SW480 (cell line): ENCODE data around the gene KPTN.
A peak's percentile ranks its signal among the peaks of the same experiment; 100 is the strongest.

ENCODE experiments used
- DNase-seq: peaks from one replicate; pipeline ENCODE4 v3.0.0-alpha.2; 2016; ENCODE audit warnings: low spot score

The KPTN gene

DNA sequence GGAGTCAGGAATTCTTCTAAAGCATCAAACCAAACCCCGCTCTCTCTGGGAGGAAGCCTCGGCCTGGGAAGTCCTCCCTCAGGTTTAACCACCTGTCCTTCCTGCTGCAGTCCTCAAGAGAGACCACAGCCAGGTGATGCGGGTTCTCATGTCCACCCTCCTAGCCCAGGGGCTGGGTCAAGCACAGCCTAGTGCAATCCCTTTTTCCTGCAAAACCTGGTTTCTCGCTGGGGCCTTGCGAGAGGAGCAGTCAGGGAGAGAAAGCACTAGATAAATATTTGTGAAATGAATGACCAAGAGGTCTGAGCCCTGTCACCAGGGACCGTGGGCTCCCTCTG is 14.7 kb downstream of the KPTN start:
- DNase-seq, result no peak

GRCh38 chr19:47467914-47468313 is 16.1 kb downstream of the KPTN start:
- DNase-seq, result no peak

DNA sequence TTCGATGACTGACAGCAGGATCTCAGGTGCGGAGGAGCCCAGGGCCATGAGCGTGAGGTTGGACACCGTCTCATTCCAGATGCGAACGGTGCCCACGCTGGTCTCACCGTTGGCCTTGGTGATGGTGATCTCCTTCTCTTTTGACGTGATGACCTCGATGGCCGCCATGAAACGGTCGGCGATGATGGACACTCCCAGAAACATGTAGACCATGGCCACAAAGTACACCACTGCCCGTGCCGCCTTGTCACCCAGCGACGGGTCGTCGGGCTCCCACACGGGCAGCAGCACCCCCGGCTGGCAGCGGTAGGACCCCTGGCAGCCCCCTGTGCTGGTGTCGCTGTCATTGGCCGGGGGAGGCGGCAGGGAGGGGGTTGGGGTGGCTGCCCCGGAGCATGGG is 18.1 kb downstream of the KPTN start:
- no peak for DNase-seq

DNA sequence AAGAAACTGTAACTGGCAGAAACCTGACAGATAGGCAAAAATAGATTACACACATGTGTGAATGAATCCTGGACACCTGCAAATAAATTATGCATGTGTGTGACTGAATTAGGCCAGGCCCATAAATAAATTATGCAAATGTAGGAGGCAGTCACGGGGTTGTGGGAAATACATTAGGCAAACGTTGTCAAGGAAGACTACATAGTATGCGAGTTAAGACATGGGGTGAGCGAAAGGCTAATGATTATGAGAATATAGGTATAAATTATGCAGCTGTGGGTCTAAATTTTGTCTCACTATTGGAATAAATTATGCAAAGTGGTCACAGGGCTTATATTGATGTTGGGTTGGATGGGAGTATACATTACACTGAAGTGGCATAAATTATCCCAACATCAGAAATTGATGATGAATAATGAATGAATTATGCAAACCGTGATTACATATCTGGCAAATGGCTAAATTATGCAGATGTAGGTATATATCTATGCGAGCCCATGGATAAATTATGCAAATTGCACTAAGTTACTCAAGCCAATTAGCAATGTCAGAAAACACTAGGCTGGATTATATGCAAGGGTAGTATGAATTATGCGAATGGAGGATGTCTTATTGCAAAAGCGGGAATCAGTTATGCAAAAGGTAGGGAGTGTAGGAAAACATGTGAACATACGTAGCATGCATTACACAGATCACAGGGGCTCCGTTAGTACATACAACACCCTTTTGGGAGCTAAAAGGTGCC is 19.2 kb downstream of the KPTN start:
- DNase-seq, result no peak

GRCh38 chr19:47461876-47462275 is 22.1 kb downstream of the KPTN start:
- DNase-seq, result no peak

DNA sequence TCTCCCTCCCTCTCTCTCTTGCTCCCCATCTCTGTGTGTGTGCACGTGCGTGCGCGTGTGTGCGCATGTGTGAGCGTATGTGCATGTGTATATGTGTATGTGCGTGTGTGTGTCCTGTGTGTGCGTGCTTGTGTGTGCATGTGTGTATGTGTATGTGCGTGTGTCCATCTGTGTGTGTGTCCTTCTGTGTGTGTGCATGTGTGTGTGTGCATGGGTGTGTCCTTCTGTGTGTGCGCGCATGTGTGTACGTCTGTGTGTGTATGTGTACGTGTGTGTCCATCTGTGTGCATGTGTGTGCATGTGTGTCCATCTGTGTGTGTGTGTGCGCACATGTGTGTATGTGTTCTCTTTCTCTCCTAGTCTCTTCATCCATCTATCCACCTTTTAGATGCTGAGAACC is 24.5 kb downstream of the KPTN start:
- DNase-seq, result no peak

GRCh38 chr19:47458672-47459071 is 25.3 kb downstream of the KPTN start:
- DNase-seq, result no peak

- no peak for DNase-seq
Observed at GRCh38 chr19:47456721-47457474, 27.1 kb downstream of the KPTN start.

DNA sequence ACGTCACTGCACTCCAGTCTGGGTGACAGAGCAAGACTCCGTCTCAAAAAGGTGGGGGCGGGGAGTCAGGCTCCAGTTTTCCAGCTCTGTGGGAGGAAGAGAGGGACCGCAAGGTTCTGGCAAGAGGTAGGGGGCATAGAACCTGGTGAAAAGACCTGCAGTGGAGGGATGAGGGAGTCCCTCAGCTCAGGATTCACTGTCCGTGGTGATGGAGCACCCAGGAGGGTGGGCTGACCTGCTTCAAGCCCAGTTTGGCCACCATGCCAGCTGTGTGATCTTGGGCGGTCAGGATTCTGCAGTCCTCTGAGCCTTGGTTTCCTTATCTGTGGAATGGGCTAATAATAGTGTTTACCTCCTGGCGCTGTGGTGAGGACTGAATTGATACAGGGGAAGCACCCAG is 33.5 kb downstream of the KPTN start:
- no peak for DNase-seq

DNA sequence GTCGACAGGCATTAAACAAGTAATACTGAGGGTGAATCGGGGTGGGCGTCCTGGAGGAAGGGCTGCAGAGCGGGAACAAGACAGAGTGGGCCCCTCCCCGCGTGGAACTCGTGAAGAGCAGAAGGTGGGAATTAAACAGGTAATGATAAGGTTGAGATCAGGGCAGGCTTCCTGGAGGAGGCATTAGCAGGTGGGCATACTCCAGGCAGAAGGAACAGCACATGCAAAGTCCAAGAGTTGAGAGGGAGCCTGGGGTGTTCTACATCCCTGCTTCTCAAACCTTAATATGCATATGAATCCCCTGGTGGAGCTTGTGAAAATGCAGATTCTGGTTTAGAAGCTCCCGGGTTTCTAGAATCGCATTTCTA is 35.7 kb downstream of the KPTN start:
- DNase-seq, result no peak

GRCh38 chr19:47447470-47448359 is 36.3 kb downstream of the KPTN start:
- DNase-seq, result peak; percentile 82

- DNase-seq, result peak; percentile 84
Observed at GRCh38 chr19:47446534-47447469, 37.2 kb downstream of the KPTN start.

GRCh38 chr19:47445937-47446402 is 38.0 kb downstream of the KPTN start:
- no peak for DNase-seq

DNA sequence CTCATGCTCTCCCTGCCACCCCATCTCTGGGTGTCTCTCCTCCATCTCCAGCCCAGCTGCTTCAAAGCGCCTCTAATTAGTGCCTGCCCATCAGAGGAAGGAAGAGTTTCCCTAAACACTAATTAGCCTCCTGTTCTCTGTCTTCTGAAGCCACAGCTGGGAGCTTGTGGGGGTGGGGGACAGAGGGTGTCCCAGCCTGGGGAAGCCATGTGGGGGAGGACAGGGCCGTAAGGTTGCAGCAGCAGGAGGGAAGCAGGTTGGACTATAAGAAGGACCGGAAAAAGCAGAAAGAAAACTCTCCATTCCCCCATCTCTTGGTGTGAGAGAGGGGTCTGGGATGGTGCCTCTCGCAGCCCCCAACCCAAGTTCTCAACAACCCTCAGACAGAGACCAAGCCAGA is 38.5 kb downstream of the KPTN start:
- DNase-seq, result no peak

GRCh38 chr19:47444388-47444821 is 39.6 kb downstream of the KPTN start:
- no peak for DNase-seq

GRCh38 chr19:47443331-47443730 is 40.7 kb downstream of the KPTN start:
- no peak for DNase-seq

- DNase-seq, result no peak
Observed at GRCh38 chr19:47438793-47439220, 45.2 kb downstream of the KPTN start.

GRCh38 chr19:47437500-47437899 is 46.5 kb downstream of the KPTN start:
- no peak for DNase-seq

GRCh38 chr19:47436712-47437401 is 47.2 kb downstream of the KPTN start:
- peak; percentile 74 for DNase-seq

GRCh38 chr19:47435883-47436417 is 48.1 kb downstream of the KPTN start:
- DNase-seq, result no peak

- DNase-seq, result no peak
Observed at GRCh38 chr19:47435196-47435595, 48.8 kb downstream of the KPTN start.
